IMR-90 (cell line): ENCODE data around the gene COL27A1. TPM values are rescaled to one million over a fixed set of nuclear protein-coding genes. Genes with fewer than 3 reads are reported as not detected.

Experiments used
- ATAC-seq: fragments of 200-7000 bp; cut with Tn5 transposase; 2 replicates; pipeline ENCODE4 v1.9.1; 2020; ENCODE audit warnings: low read depth, mild to moderate bottlenecking, moderate library complexity
- BruUV-seq: library from RNA; stranded (reverse); fragments of 400-500 nt; replicated peaks from 2 replicates; lab custom pipeline; 2021; lab: Mats Ljungman, UMichigan
- CTCF ChIA-PET: fragments of 300-600 bp; formaldehyde crosslinking; extraction: SDS; loops from one replicate; lab custom pipeline; 2021; ENCODE audit warnings: antibody characterized with exemption; lab: Yijun Ruan, JAX
- POLR2A ChIA-PET: fragments of 300-600 bp; sonication (Branson Sonifier 250); formaldehyde crosslinking; loops from one replicate; lab custom pipeline; 2022; ENCODE audit warnings: antibody characterized with exemption; ENCODE audit not compliant: unreplicated experiment; lab: Charles Lee
- DNase-seq: peaks from one replicate; pipeline ENCODE4 v3.0.0; 2013
- H2AFZ ChIP-seq: replicated peaks from 2 replicates; pipeline ENCODE3; 2013; ENCODE audit warnings: low read length, mild to moderate bottlenecking; ENCODE audit not compliant: poor library complexity
- H2AK5ac ChIP-seq: 2 replicates; pipeline ENCODE4 v1.6.1; 2013; ENCODE audit warnings: low read depth, low read length, inconsistent platforms
- H2AK9ac ChIP-seq: replicated peaks from 2 replicates; pipeline ENCODE3; 2013; ENCODE audit warnings: mild to moderate bottlenecking, low read depth, low read length, moderate library complexity; ENCODE audit not compliant: poor library complexity
- H2BK120ac ChIP-seq: 2 replicates; pipeline ENCODE4 v1.6.1; 2013; ENCODE audit warnings: low read depth, low read length, inconsistent platforms
- H2BK15ac ChIP-seq: 3 replicates; pipeline ENCODE4 v1.6.1; 2013; ENCODE audit warnings: low read depth, low read length, inconsistent platforms
- H2BK20ac ChIP-seq: 2 replicates; pipeline ENCODE4 v1.6.1; 2013; ENCODE audit warnings: low read depth, mild to moderate bottlenecking, inconsistent platforms, low read length, moderate library complexity
- H2BK5ac ChIP-seq: 2 replicates; pipeline ENCODE4 v1.6.1; 2013; ENCODE audit warnings: mild to moderate bottlenecking, low read depth, low read length, inconsistent platforms; ENCODE audit not compliant: poor library complexity, severe bottlenecking
- H3K14ac ChIP-seq: replicated peaks from 2 replicates; pipeline ENCODE4 v1.6.1; 2013; ENCODE audit warnings: low read depth, low read length, inconsistent platforms
- H3K18ac ChIP-seq: 2 replicates; pipeline ENCODE4 v1.6.1; 2013; ENCODE audit warnings: low read depth, low read length, control low read depth
- H3K23ac ChIP-seq: 2 replicates; pipeline ENCODE4 v1.6.1; 2013; ENCODE audit warnings: low read depth, low read length, inconsistent platforms
- H3K27ac ChIP-seq: 2 replicates; pipeline ENCODE4 v1.5.1; 2013; ENCODE audit warnings: mild to moderate bottlenecking, control low read depth, low read length; ENCODE audit not compliant: insufficient read depth
- H3K27me3 ChIP-seq: 2 replicates; pipeline ENCODE4 v1.6.1; 2013; ENCODE audit warnings: low read length; ENCODE audit not compliant: control insufficient read depth, insufficient read depth
- H3K36me3 ChIP-seq: 2 replicates; pipeline ENCODE4 v1.6.1; 2013; ENCODE audit warnings: low read length, mixed read lengths; ENCODE audit not compliant: control insufficient read depth, insufficient read depth
- H3K4ac ChIP-seq: 2 replicates; pipeline ENCODE4 v1.6.1; 2013; ENCODE audit warnings: low read depth, low read length, inconsistent platforms
- H3K4me1 ChIP-seq: 2 replicates; pipeline ENCODE4 v1.6.1; 2013; ENCODE audit warnings: low read length, mixed read lengths; ENCODE audit not compliant: control insufficient read depth, insufficient read depth
- H3K4me2 ChIP-seq: 2 replicates; pipeline ENCODE4 v1.6.1; 2013; ENCODE audit warnings: low read depth, mild to moderate bottlenecking, control low read depth, low read length, moderate library complexity
- H3K4me3 ChIP-seq: 2 replicates; pipeline ENCODE4 v1.5.1; 2013; ENCODE audit warnings: low read depth, mild to moderate bottlenecking, control low read depth, low read length, moderate library complexity; ENCODE audit not compliant: insufficient read depth
- H3K56ac ChIP-seq: 2 replicates; pipeline ENCODE4 v1.6.1; 2013; ENCODE audit warnings: low read length, inconsistent platforms; ENCODE audit not compliant: insufficient read depth; ENCODE audit errors: extremely low read depth
- H3K79me1 ChIP-seq, 2 experiments: 2 replicates each; pipeline ENCODE4 v1.6.1; 2013; ENCODE audit warnings: low read length in 2 of 2, inconsistent platforms in 1 of 2, low read depth in 1 of 2
- H3K9ac ChIP-seq: 2 replicates; pipeline ENCODE4 v1.6.1; 2013; ENCODE audit warnings: low read depth, low read length, control low read depth
- H3K9me1 ChIP-seq: 2 replicates; pipeline ENCODE4 v1.6.1; 2013; ENCODE audit warnings: low read length, inconsistent platforms; ENCODE audit not compliant: insufficient read depth
- H3K9me3 ChIP-seq: 2 replicates; pipeline ENCODE4 v1.6.1; 2013; ENCODE audit warnings: low read length; ENCODE audit not compliant: control insufficient read depth, insufficient read depth
- H4K20me1 ChIP-seq: 2 replicates; pipeline ENCODE4 v1.6.1; 2013; ENCODE audit warnings: low read length, inconsistent platforms; ENCODE audit not compliant: insufficient read depth
- H4K5ac ChIP-seq: 2 replicates; pipeline ENCODE4 v1.6.1; 2013; ENCODE audit warnings: mild to moderate bottlenecking, low read depth, low read length, control low read depth
- H4K8ac ChIP-seq, 2 experiments: 2 replicates each; pipeline ENCODE4 v1.6.1; 2013; ENCODE audit warnings: low read depth in 2 of 2, low read length in 2 of 2, control low read depth in 1 of 2, inconsistent platforms in 1 of 2
- H4K91ac ChIP-seq: 2 replicates; pipeline ENCODE4 v1.6.1; 2013; ENCODE audit warnings: low read depth, low read length, inconsistent platforms; ENCODE audit not compliant: insufficient read depth
- BHLHE40 ChIP-seq: fragments of 150-350 bp; IDR thresholded peaks from 2 replicates; pipeline ENCODE4 v1.6.1; 2016; ENCODE audit warnings: mild to moderate bottlenecking, low read depth, low read length
- CEBPB ChIP-seq: IDR thresholded peaks from 2 replicates; pipeline ENCODE4 v1.6.1; 2012; ENCODE audit warnings: low read depth, low read length, improper control_type of control experiment
- CHD1 ChIP-seq: IDR thresholded peaks from 2 replicates; pipeline ENCODE4 v1.6.1; 2012; ENCODE audit warnings: low read depth, low read length, improper control_type of control experiment
- FOS ChIP-seq: fragments of 150-350 bp; IDR thresholded peaks from 2 replicates; pipeline ENCODE4 v1.6.1; 2016; ENCODE audit warnings: low read depth, low read length
- MAFK ChIP-seq: IDR thresholded peaks from 2 replicates; pipeline ENCODE4 v1.6.1; 2012; ENCODE audit warnings: low read depth, low read length, improper control_type of control experiment
- MAZ ChIP-seq: IDR thresholded peaks from 2 replicates; pipeline ENCODE4 v1.6.1; 2012; ENCODE audit warnings: low read depth, mild to moderate bottlenecking, low read length, improper control_type of control experiment, moderate library complexity, borderline replicate concordance
- MXI1 ChIP-seq: IDR thresholded peaks from 2 replicates; pipeline ENCODE4 v1.6.1; 2012; ENCODE audit warnings: low read depth, mild to moderate bottlenecking, low read length, moderate library complexity, borderline replicate concordance
- NFE2L2 ChIP-seq: fragments of 150-350 bp; IDR thresholded peaks from 2 replicates; pipeline ENCODE4 v1.6.1; 2016; ENCODE audit warnings: low read depth, mild to moderate bottlenecking, low read length
- POLR2A ChIP-seq: IDR thresholded peaks from 2 replicates; pipeline ENCODE4 v1.6.1; 2012; ENCODE audit warnings: mild to moderate bottlenecking, low read depth, low read length
- RAD21 ChIP-seq: IDR thresholded peaks from 2 replicates; pipeline ENCODE4 v1.6.1; 2012; ENCODE audit warnings: low read length, improper control_type of control experiment
- RCOR1 ChIP-seq: IDR thresholded peaks from 2 replicates; pipeline ENCODE4 v1.6.1; 2012; ENCODE audit warnings: mild to moderate bottlenecking, low read length, improper control_type of control experiment; ENCODE audit not compliant: insufficient replicate concordance
- RFX5 ChIP-seq: IDR thresholded peaks from 2 replicates; pipeline ENCODE4 v1.8.0; 2012; ENCODE audit warnings: low read depth, mild to moderate bottlenecking, low read length, moderate library complexity
- SMC3 ChIP-seq: fragments of 150-350 bp; IDR thresholded peaks from 2 replicates; pipeline ENCODE4 v1.6.1; 2016; ENCODE audit warnings: low read depth, mild to moderate bottlenecking, antibody characterized with exemption, low read length, moderate library complexity
- WGBS, 2 experiments: methylation state at CpG; one replicate each; pipeline versions ENCODE4 v1.1.5 to v1.1.7; 2013; ENCODE audit warnings: missing lambda C conversion rate in 2 of 2; ENCODE audit not compliant: insufficient read length in 1 of 2; ENCODE audit errors: extremely low coverage in 2 of 2; 5-methylcytosine and 5-hydroxymethylcytosine counted together
- dilution Hi-C: fragments of 300-500 bp; cut with HindIII; formaldehyde crosslinking; loops from one replicate; pipeline ENCODE4 v1.14.3; 2018; ENCODE audit warnings: low sequenced_read_pairs; ENCODE audit not compliant: unreplicated experiment
- in situ Hi-C: fragments of 300-500 bp; cut with MboI; formaldehyde crosslinking; loops from 3 replicates; pipeline ENCODE4 v1.14.3; 2019; ENCODE audit warnings: low sequenced_read_pairs, inconsistent platforms, mixed read lengths
- intact Hi-C: fragments of 100-400 bp; cut with micrococcal nuclease; formaldehyde crosslinking; loops from 2 replicates; pipeline ENCODE4 v1.10.0; 2022
- polyA plus RNA-seq, 3 experiments: library from polyadenylated mRNA; depleted of rRNA; stranded (reverse); fragments of >200 nt; gene quantifications; 2 replicates each; pipeline ENCODE4 v1.2.3, GENCODE V29; 2012; ENCODE audit warnings: low replicate concordance in 1 of 3
- total RNA-seq: library from RNA; depleted of rRNA; stranded (reverse); fragments of >200 nt; gene quantifications from 2 replicates; pipeline ENCODE4 v1.2.3, GENCODE V29; 2012
- TF ChIP-seq, protein P1 (sequence below): fragments of 150-350 bp; IDR thresholded peaks from 2 replicates; pipeline ENCODE4 v1.6.1; 2016; ENCODE audit warnings: low read depth, mild to moderate bottlenecking, low read length, moderate library complexity, borderline replicate concordance
- TF ChIP-seq, protein P2 (sequence below): conservative IDR thresholded peaks from 2 replicates; pipeline ENCODE4 v1.5.1; 2012; ENCODE audit warnings: mild to moderate bottlenecking, low read depth, low read length, improper control_type of control experiment
- TF ChIP-seq, protein P3 (sequence below): fragments of 150-350 bp; IDR thresholded peaks from 2 replicates; pipeline ENCODE4 v1.6.1; 2017; ENCODE audit warnings: mild to moderate bottlenecking, antibody characterized with exemption, low read length, low read depth

COL27A1 gene
- total and polyA plus RNA-seq, 2 of the 4 experiments (the other 2 are of a cell fraction): 3.2 to 18.3 TPM

DNA sequence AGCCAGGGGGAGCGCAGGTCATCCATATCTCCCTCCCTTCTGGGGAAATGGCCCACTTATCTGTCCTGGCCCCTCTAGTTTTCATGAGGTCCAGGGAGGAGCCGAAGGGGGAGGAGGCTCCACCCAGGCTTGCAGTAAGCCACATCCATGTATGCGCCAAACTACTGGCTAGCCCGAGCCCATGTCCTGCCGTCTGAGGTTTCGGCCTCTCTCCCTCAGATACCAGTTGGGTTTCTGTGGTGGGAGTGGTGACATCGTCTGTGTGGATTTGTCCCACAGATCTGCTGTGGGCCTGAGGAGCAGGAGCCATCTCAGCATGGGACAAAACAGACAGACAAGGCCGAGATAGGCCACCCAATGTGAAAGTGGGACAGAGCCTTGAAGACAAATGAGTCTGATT is 89.2 kb downstream of the COL27A1 start:
- in situ Hi-C loops: no loop called here
- Histone ChIP-seq H3K27ac (no peak overlapping the region), H3K4me2 (no peak overlapping the region), H3K23ac (no peak overlapping the region), H3K79me1 (no peaks in the 10 kb centered on the region), H2BK5ac (no peak overlapping the region), H3K9me1 (peaks cover 1% of the 10 kb centered on the region; the same call in 1 of the 2 replicates), H3K9me3 (no peaks in the 10 kb centered on the region), H4K91ac (no peak overlapping the region), H3K36me3 (peaks cover 24% of the 10 kb centered on the region; the same call in 1 of the 2 replicates), H2BK20ac (no peak overlapping the region), H3K18ac (no peak overlapping the region), H3K56ac (no peak overlapping the region), H3K4me1 (peaks cover 4% of the 10 kb centered on the region; the same call in 1 of the 2 replicates), H3K27me3 (no peaks in the 10 kb centered on the region), H2AK5ac (no peak overlapping the region), H2BK120ac (no peak overlapping the region), H2BK15ac (no peak overlapping the region), H3K4ac (no peak overlapping the region), H2AFZ (no peak overlapping the region), H3K9ac (no peak overlapping the region), H4K8ac (no peak overlapping the region), H3K14ac (no peak overlapping the region), H2AK9ac (no peak overlapping the region), H3K4me3 (no peak overlapping the region), H4K20me1 (no peaks in the 10 kb centered on the region), H4K5ac (no peak overlapping the region)
- ATAC-seq (no peak), DNase-seq (no peak)
- dilution Hi-C loops: no loop called here
- TF ChIP-seq RCOR1: no peak
- no peak for TF ChIP-seq RFX5
- TF ChIP-seq BHLHE40: no peak
- no peak for TF ChIP-seq POLR2A
- no peak for TF ChIP-seq MAZ
- TF ChIP-seq CHD1: no peak
- TF ChIP-seq, protein P1, sequence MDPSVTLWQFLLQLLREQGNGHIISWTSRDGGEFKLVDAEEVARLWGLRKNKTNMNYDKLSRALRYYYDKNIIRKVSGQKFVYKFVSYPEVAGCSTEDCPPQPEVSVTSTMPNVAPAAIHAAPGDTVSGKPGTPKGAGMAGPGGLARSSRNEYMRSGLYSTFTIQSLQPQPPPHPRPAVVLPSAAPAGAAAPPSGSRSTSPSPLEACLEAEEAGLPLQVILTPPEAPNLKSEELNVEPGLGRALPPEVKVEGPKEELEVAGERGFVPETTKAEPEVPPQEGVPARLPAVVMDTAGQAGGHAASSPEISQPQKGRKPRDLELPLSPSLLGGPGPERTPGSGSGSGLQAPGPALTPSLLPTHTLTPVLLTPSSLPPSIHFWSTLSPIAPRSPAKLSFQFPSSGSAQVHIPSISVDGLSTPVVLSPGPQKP: no peak
- no peak for TF ChIP-seq FOS
- TF ChIP-seq CEBPB: no peak
- no peak for TF ChIP-seq MAFK
- TF ChIP-seq NFE2L2: no peak
- no peak for TF ChIP-seq SMC3
- TF ChIP-seq, protein P2, sequence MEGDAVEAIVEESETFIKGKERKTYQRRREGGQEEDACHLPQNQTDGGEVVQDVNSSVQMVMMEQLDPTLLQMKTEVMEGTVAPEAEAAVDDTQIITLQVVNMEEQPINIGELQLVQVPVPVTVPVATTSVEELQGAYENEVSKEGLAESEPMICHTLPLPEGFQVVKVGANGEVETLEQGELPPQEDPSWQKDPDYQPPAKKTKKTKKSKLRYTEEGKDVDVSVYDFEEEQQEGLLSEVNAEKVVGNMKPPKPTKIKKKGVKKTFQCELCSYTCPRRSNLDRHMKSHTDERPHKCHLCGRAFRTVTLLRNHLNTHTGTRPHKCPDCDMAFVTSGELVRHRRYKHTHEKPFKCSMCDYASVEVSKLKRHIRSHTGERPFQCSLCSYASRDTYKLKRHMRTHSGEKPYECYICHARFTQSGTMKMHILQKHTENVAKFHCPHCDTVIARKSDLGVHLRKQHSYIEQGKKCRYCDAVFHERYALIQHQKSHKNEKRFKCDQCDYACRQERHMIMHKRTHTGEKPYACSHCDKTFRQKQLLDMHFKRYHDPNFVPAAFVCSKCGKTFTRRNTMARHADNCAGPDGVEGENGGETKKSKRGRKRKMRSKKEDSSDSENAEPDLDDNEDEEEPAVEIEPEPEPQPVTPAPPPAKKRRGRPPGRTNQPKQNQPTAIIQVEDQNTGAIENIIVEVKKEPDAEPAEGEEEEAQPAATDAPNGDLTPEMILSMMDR: no peak
- no peak for TF ChIP-seq RAD21
- TF ChIP-seq, protein P3, sequence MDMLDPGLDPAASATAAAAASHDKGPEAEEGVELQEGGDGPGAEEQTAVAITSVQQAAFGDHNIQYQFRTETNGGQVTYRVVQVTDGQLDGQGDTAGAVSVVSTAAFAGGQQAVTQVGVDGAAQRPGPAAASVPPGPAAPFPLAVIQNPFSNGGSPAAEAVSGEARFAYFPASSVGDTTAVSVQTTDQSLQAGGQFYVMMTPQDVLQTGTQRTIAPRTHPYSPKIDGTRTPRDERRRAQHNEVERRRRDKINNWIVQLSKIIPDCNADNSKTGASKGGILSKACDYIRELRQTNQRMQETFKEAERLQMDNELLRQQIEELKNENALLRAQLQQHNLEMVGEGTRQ: no peak
- TF ChIP-seq MXI1: no peak
- no CpG with 5 or more reads among the region's 8 CpGs for WGBS, 2 experiments
- ChIA-PET CTCF (no interaction called here), POLR2A (no interaction called here)
- no TSS peak for BruUV-seq
- intact Hi-C loops: no loop called here
